Activated T-helper 1 cell treated with anti-CD3 and anti-CD28 coated beads, Interleukin-2, amount 50 U/mL, for 16 hours (primary cell): ENCODE data around the gene HPD.
"Not testable (repeated sequence)": the region's sequence is repeated elsewhere in the genome, so short reads cannot be mapped to it uniquely, and the experiment has no call there.

ENCODE experiments used
- DNase-seq, 2 donors: peaks; one replicate each; pipeline ENCODE4 v3.0.0-alpha.2; 2020; ENCODE audit warnings: low read depth in 1 of 2, low spot score in 1 of 2

HPD gene

GRCh38 chr12:121866331-121866730, 7.7 kb upstream of the HPD start:
- no peak for DNase-seq

- no peak for DNase-seq
Measured at GRCh38 chr12:121861636-121862254, 3.1 kb upstream of the HPD start.

DNA sequence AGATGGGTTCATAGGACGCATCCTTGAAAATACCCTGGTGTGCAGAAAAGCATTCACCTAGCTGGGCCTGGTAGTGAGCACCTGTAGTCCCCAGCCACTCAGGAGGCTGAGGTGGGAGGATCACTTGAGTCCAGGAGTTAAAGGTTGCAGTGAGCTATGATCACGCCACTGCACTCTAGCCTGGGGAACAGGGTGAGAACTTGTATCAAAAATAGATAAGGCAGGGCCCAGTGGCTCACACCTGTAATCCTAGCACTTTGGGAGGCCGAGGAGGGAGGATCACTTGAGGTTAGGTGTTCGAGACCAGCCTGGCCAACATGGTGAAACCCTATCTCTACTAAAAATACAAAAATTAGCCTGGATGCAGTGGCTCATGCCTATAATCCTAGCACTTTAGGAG, 2.0 kb upstream of the HPD start:
- not testable (repeated sequence) for DNase-seq

DNA sequence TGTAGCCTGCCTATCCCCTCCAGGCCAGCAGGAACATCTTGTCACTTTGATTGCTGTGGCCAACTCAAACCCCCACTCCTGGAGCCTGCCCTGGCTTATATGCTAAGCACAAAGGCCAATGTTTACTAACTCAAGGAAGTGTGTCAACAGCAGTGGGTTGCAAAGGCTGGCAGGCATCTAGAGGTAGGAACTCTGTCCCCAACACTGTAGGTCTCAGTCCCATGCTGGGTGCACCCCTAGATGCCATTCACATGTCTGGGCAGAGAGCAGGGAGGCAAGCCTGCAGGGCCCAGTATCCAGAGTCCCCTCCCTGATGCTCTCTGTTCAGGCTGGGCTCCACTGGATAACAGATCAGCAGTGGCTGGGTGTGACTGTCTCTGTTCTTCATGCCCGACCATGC, 1.6 kb upstream of the HPD start:
- no peak for DNase-seq

GRCh38 chr12:121858318-121858661, 369 bp downstream of the HPD start:
- no peak for DNase-seq

- no peak for DNase-seq
Measured at GRCh38 chr12:121857322-121858246, 1.1 kb downstream of the HPD start.

GRCh38 chr12:121852392-121852791, 6.3 kb downstream of the HPD start:
- DNase-seq = not testable (repeated sequence)

DNA sequence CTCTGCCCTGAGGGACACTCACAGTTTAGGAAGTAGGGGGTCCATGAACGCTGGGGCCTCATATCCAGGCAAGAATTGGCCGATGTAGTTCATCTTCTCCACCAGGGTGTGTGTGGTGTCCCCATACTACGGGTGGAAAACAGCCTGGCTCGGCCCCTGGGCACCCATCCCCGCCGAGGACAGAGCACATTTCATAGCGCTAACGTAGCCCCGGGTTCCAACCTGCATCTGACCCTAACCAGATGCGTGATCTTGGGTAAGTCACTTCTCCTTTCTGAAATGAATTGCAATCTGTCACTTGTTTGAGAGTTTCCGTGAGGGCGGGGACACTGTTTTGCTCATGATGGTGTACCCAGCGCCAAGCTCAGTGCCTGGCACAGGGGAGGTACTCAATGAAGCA, 9.0 kb downstream of the HPD start:
- no peak for DNase-seq

DNA sequence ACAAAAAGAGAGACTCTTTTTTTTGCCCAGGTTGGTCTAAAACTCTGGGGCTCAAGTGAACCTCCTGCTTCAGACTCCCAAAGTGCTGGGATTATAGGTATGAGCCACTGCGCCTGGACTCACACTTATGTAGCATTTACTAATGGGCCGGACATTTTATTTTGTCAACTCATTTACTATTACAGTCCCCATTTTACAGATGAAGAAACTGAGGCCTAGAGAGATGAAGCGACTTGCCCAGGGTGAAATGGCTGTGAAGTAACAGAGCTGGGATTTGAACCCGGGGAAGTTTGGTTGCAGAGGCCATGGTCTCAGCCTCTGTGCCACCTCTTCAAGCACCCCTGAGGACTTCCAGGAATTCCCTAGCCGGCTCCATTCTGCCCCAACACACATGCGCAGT, 9.4 kb downstream of the HPD start:
- DNase-seq = no peak

DNA sequence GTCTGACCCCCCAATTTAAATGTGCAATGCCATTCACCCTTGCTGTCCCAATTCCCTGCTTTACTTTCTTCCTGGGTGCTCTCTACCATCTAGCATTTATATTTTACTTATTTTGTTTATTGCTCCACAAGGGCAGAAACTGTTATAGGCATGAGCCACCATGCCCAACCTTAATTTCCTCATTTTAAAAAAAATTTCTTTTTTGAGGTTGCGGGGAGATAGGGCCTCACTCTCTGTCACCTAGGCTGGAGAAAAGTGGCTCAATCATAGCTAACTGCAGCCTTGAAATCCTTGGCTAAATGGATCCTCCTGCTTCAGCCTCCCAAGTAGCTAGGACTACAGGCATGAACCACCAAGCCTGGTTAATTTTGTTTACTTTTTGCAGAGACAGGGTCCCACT, 13.0 kb downstream of the HPD start:
- no peak for DNase-seq

DNA sequence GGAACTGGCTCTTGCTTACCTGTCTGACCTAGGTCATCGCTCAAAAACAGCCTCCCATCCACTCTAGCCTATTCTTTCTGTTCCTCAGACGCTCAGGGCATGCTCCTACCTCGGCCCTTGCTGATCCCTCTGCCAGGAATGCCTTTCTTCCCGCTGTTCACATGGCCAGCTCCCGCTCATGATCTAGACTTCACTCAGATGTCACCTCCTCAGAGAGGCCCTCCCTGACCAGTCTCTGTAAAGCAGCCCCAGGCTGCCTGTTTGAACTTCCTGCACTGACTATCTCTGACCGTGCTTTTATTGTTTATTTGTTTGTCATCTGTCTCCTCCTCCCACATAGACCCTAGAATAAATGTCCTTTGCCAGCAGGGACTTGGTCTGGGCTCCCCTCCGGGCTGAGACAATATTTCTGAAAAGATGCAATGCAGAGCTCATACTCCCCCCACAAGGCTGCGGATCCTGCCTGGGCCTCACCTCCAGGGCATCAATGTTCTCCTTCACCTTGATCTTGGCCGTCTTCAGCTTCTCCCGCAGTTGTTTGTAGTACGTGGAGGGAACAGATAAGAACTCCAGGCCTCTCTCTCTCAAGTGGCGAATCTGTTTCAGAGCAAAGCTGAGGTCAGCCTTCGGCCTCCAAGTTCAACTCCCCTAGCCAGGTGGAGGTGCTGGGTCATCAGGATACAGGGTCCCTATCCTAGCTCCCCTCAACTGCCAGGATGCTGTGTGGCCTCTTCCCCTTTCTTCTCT, 15.2 kb downstream of the HPD start:
- DNase-seq = no peak

DNA sequence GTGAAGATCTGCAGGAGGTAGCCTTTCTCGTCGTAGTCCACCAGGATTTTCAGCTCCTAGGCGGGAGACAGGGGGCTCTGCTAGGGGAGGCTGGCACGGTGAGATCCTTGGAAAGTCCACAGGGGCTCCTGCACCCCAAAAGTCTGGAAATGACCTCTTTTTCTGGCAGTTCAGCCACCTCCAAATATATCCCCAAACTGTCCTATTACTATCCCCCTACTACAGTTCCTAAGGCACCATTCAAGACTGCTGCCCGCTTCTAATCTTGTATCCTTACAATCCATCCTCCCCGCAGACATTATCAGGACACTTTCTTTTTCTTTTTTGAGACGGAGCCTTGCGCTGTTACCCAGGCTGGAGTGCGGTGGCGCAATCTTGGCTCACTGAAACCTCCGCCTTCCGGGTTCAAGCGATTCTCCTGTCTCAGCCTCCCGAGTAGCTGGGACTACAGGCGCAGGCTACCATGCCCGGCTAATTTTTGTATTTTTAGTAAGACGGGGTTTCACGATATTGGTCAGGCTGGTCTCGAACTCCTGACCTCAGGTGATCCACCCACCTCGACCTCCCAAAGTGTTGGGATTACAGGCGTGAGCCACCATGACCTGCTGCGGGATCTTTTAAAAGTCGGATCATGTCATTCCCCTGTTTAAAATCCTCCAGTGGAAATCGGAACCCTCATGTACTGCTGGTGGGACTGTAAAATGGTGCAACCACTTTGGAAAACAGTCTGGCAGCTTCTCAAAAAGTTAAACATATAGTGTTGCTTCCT, 18.5 kb downstream of the HPD start:
- DNase-seq = no peak

DNA sequence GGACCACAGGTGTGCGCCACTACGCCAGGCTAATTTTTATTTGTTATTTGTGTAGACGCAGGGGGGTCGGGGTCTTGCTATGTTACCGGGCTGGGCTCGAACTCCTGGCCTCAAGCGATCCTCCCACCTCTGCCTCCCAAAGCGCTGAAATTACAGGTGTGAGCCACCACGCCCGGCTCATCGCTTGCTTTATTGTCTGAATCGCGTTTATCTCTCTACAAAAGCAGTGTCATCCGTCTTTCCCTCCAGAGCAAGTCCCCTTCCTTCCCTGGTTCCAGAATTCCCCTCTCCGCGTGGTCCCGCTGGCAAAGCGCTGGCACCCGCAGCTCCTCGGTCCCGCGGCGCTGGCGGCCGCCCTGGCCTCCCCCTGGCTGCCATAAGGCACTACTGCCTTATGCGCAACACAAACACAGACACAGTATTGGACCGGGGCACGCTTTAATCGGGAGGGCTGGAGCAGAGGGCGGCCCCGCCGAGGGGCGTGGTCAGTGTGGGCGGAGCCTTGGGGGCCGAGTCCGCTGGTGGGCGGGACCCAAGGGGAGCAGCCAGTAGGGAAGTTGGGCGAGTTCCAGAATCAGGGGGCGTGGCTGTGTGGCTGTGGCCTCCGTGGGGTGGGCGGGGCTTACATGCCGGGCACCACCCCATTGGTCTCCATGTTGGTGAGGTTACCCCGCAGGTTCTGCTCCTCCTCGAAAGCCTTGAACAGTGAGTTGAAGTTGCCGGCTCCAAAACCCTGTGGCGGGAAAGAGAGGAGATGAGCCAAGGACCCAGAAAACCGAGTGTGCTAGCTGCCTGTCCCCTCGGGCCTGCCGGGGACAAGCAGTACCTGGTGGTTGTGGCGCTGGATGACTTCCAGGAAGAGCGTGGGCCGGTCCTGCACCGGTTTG, 19.3 kb downstream of the HPD start:
- DNase-seq = peak; percentile 99 to 100

DNA sequence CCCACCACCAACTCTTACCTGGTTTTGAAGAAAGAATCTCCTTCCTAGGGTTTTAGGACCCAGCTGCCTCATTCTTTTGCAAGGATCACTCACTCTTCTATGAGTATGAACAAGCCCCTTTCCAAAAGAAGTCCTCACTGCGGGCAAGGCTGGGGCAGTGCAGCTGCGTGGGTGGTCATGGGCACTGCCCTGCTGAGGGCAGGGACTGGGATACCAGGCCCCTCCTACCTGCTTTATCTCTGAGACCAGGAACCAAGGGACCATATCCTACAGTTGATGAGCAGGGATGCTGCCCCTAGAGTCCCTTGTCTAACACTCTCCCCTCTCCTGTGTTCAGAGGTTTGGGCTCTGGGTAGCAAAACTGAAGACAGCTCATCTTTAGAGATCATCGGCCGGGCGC, 20.5 kb downstream of the HPD start:
- DNase-seq = no peak

- no peak for DNase-seq
Measured at GRCh38 chr12:121837680-121838079, 21.0 kb downstream of the HPD start.

DNA sequence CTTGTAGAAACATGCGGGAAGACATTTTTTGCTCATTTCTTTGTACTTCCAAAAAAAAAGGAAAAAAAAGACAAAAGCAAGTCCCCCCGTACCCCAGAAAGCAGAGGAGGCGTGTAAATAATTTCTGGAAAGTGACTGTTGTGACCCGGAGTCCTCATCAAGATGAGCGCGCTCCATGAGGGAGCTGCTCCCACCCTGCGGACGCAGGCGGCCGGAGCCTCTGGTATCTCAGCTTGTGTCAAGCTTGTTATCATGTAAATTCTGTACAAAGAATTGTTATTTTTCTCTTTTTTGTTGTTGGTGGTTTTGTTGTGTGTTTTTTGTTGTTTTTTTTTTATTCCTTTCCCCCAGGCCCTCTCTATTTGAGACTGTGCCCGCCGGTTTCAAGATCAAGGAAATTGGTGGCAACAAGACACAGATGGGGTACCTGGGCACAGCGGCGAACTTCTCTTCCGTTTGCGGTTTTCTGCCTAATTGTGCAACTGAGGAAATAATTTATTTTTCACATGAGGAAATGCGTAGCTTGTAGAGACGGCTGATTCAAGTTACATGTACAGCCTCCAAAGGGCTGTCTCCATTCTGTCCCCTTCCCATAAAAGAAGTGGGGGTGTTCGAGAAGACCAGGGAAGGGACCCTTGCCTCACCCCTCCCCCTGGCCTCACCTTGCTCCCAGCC, 27.0 kb downstream of the HPD start:
- DNase-seq = no peak

DNA sequence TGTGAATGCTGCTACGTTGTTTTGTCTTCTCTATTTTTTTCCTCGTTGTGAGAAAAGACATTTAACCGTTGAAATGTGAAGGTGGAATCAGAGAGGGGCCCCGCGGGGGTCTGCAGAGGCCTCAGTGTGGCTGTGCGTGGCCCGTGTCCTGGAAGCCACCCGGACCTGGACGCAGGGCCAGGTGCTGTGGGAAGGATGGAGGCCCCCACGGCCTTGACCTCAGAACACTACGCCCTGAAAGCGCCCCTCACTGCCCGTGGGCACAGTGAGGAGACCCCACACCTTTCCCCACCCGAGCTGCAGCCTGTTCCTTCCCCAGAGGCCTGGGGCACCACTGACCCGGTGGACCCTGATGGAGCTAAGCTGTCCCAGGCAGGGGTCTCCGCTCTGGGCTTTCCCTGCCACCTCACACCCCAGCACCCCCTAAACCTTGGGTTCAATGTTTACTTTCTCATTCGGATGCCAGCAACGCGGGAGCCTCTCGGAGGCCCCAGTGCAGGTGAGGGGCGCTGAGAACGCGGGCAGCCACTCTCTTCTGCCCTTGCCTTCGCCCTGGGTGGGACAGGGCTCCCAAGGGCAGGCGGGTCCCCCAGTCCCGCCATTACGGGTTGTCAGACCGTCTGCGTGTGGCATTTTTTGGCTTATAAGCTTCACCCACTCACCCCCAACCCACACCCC, 27.9 kb downstream of the HPD start:
- no peak for DNase-seq

DNA sequence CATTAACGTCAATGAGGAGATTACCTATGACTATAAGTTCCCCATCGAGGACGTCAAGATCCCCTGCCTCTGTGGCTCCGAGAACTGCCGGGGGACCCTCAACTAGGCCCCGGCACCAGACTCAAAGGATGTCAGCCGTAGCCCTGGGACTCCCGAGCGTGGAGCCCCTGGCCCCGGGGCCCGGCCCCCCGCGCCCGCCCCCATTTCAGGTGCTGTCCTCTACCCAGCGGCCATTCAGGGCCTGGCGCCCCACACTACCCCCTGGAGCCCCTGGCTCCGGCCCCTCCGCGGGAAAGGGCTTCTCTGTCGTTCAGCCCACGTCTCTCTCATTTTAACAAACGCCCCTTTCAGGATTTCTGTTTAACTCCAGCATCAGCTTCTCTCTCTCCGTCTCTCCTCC, 28.5 kb downstream of the HPD start:
- no peak for DNase-seq

GRCh38 chr12:121829250-121829918, 29.3 kb downstream of the HPD start:
- no peak for DNase-seq
